Liver (tissue), 3 donors: ENCODE data around the gene ITGA2.

Experiments
- FOXA1 ChIP-seq: IDR thresholded peaks from 2 replicates; pipeline ENCODE4 v1.6.1; 2016; ENCODE audit warnings: antibody characterized with exemption
- GABPA ChIP-seq, 2 donors: IDR thresholded peaks in 1 of 2; conservative IDR thresholded peaks in 1 of 2; 2 replicates each; pipeline ENCODE4 v1.6.1; 2016; ENCODE audit warnings: antibody characterized with exemption in 2 of 2, mild to moderate bottlenecking in 1 of 2, moderate library complexity in 1 of 2
- JUND ChIP-seq, 2 donors: IDR thresholded peaks; 2 replicates each; pipeline ENCODE4 v1.6.1; 2016; ENCODE audit warnings: antibody characterized with exemption in 2 of 2
- RAD21 ChIP-seq, 2 donors: IDR thresholded peaks; 2 replicates each; pipeline ENCODE4 v1.6.1; 2016; ENCODE audit warnings: antibody characterized with exemption in 2 of 2, mild to moderate bottlenecking in 2 of 2
- SP1 ChIP-seq: IDR thresholded peaks from 2 replicates; pipeline ENCODE4 v1.6.1; 2018; ENCODE audit warnings: antibody characterized with exemption, mild to moderate bottlenecking
- TAF1 ChIP-seq: conservative IDR thresholded peaks from 2 replicates; pipeline ENCODE4 v1.6.1; 2016; ENCODE audit warnings: antibody characterized with exemption, mild to moderate bottlenecking
- YY1 ChIP-seq: IDR thresholded peaks from 2 replicates; pipeline ENCODE4 v1.6.1; 2016; ENCODE audit warnings: antibody characterized with exemption, mild to moderate bottlenecking
- ZBTB33 ChIP-seq: IDR thresholded peaks from 2 replicates; pipeline ENCODE4 v1.6.1; 2016; ENCODE audit warnings: antibody characterized with exemption
- TF ChIP-seq, protein P1 (sequence below): IDR thresholded peaks from 2 replicates; pipeline ENCODE4 v1.6.1; 2016; ENCODE audit warnings: antibody characterized with exemption
- TF ChIP-seq, protein P2 (sequence below): fragments of 150-350 bp; IDR thresholded peaks from 2 replicates; pipeline ENCODE4 v1.5.1; 2017; ENCODE audit warnings: improper control_type of control experiment, low read depth, low read length; ENCODE audit not compliant: missing input control
- TF ChIP-seq, protein P3 (sequence below): IDR thresholded peaks from 2 replicates; pipeline ENCODE4 v1.6.1; 2016; ENCODE audit warnings: antibody characterized with exemption, mild to moderate bottlenecking
- donor health status: healthy.
- donor health status: healthy.

GRCh38 chr5:53090229-53090628 is 101.1 kb downstream of the ITGA2 start:
- no peak for TF ChIP-seq FOXA1
- TF ChIP-seq, protein P1, sequence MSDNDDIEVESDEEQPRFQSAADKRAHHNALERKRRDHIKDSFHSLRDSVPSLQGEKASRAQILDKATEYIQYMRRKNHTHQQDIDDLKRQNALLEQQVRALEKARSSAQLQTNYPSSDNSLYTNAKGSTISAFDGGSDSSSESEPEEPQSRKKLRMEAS = no peak
- TF ChIP-seq, protein P2, sequence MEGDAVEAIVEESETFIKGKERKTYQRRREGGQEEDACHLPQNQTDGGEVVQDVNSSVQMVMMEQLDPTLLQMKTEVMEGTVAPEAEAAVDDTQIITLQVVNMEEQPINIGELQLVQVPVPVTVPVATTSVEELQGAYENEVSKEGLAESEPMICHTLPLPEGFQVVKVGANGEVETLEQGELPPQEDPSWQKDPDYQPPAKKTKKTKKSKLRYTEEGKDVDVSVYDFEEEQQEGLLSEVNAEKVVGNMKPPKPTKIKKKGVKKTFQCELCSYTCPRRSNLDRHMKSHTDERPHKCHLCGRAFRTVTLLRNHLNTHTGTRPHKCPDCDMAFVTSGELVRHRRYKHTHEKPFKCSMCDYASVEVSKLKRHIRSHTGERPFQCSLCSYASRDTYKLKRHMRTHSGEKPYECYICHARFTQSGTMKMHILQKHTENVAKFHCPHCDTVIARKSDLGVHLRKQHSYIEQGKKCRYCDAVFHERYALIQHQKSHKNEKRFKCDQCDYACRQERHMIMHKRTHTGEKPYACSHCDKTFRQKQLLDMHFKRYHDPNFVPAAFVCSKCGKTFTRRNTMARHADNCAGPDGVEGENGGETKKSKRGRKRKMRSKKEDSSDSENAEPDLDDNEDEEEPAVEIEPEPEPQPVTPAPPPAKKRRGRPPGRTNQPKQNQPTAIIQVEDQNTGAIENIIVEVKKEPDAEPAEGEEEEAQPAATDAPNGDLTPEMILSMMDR = no peak
- TF ChIP-seq, protein P3, sequence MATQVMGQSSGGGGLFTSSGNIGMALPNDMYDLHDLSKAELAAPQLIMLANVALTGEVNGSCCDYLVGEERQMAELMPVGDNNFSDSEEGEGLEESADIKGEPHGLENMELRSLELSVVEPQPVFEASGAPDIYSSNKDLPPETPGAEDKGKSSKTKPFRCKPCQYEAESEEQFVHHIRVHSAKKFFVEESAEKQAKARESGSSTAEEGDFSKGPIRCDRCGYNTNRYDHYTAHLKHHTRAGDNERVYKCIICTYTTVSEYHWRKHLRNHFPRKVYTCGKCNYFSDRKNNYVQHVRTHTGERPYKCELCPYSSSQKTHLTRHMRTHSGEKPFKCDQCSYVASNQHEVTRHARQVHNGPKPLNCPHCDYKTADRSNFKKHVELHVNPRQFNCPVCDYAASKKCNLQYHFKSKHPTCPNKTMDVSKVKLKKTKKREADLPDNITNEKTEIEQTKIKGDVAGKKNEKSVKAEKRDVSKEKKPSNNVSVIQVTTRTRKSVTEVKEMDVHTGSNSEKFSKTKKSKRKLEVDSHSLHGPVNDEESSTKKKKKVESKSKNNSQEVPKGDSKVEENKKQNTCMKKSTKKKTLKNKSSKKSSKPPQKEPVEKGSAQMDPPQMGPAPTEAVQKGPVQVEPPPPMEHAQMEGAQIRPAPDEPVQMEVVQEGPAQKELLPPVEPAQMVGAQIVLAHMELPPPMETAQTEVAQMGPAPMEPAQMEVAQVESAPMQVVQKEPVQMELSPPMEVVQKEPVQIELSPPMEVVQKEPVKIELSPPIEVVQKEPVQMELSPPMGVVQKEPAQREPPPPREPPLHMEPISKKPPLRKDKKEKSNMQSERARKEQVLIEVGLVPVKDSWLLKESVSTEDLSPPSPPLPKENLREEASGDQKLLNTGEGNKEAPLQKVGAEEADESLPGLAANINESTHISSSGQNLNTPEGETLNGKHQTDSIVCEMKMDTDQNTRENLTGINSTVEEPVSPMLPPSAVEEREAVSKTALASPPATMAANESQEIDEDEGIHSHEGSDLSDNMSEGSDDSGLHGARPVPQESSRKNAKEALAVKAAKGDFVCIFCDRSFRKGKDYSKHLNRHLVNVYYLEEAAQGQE = no peak
- TF ChIP-seq TAF1 = no peak
- TF ChIP-seq GABPA (IDR thresholded peaks at IDR 0.05 in 1 of 2, conservative IDR thresholded peaks at IDR 0.05 in 1 of 2) = no peak
- no peak for TF ChIP-seq SP1
- no peak for TF ChIP-seq RAD21 (IDR thresholded peaks at IDR 0.05)
- no peak for TF ChIP-seq JUND (IDR thresholded peaks at IDR 0.05)
- no peak for TF ChIP-seq YY1
- TF ChIP-seq ZBTB33 = no peak
